Activated CD4-positive, alpha-beta T cell treated with anti-CD3 and anti-CD28 coated beads for 36 hours (primary cell): ENCODE data around the gene ERC2. TPM values are rescaled to one million over a fixed set of nuclear protein-coding genes. Genes with fewer than 3 reads are reported as not detected.

ENCODE experiments used
- ATAC-seq: fragments of 200-7000 bp; cut with Tn5 transposase; one replicate; pipeline ENCODE4 v1.10.0; 2021; ENCODE audit warnings: mild to moderate bottlenecking, moderate library complexity
- CTCF ChIA-PET: fragments of 350-600 bp; sonication (Branson Sonifier 250); formaldehyde crosslinking; loops from one replicate; lab custom pipeline; 2021; ENCODE audit warnings: antibody characterized with exemption; lab: Charles Lee
- POLR2A ChIA-PET: fragments of 350-600 bp; sonication (Branson Sonifier 250); formaldehyde crosslinking; loops from one replicate; lab custom pipeline; 2021; ENCODE audit warnings: antibody characterized with exemption, inconsistent platforms; lab: Charles Lee
- DNase-seq: peaks from one replicate; pipeline ENCODE4 v3.0.0-alpha.2; 2020
- H3K27ac Mint-ChIP-seq: one replicate; pipeline ENCODE4 v1.8.0; 2021; ENCODE audit warnings: mixed read lengths
- H3K27me3 Mint-ChIP-seq: one replicate; pipeline ENCODE4 v1.8.0; 2021; ENCODE audit warnings: mixed read lengths
- H3K36me3 Mint-ChIP-seq: one replicate; pipeline ENCODE4 v1.8.0; 2021; ENCODE audit warnings: low read depth, mixed read lengths
- H3K4me1 Mint-ChIP-seq: one replicate; pipeline ENCODE4 v1.8.0; 2021; ENCODE audit warnings: mixed read lengths
- H3K4me3 Mint-ChIP-seq: one replicate; pipeline ENCODE4 v1.8.0; 2021; ENCODE audit warnings: mild to moderate bottlenecking, moderate library complexity, mixed read lengths
- H3K9me3 Mint-ChIP-seq: one replicate; pipeline ENCODE4 v1.8.0; 2021; ENCODE audit warnings: low read depth, mixed read lengths
- intact Hi-C, 2 experiments: fragments of 100-400 bp; cut with DNase I in 1 of 2; cut with micrococcal nuclease in 1 of 2; formaldehyde crosslinking; loops; one replicate each; pipeline versions ENCODE4 v1.14.2 to v1.15.1; 2022 to 2024; cut with DNase I, micrococcal nuclease
- total RNA-seq, 2 experiments: library from RNA; stranded (reverse); gene quantifications; one replicate each; pipeline ENCODE4 v1.2.3, GENCODE V29; 2021

The ERC2 gene
- total RNA-seq, 2 experiments from 2014 or later, result not detected

- H3K27me3 Mint-ChIP-seq, result no peaks in the 10 kb centered on the region
- H3K36me3 Mint-ChIP-seq, result no peaks in the 10 kb centered on the region
- H3K4me1 Mint-ChIP-seq, result no peaks in the 10 kb centered on the region
- no peaks in the 10 kb centered on the region for H3K9me3 Mint-ChIP-seq
- ATAC-seq, result no peak
- no peak overlapping the region for H3K4me3 Mint-ChIP-seq
- no peak overlapping the region for H3K27ac Mint-ChIP-seq
- no peak for DNase-seq
- intact Hi-C loops, result no loop called here
- CTCF ChIA-PET, result no interaction called here
- POLR2A ChIA-PET, result no interaction called here
Measured at GRCh38 chr3:56060521-56061278, 407.6 kb downstream of the ERC2 start.

GRCh38 chr3:56059731-56060130, 408.5 kb downstream of the ERC2 start:
- ChIA-PET POLR2A (no interaction called here), CTCF (no interaction called here)
- H3K27me3 Mint-ChIP-seq, result no peaks in the 10 kb centered on the region
- DNase-seq (no peak), ATAC-seq (no peak)
- H3K4me1 Mint-ChIP-seq, result no peaks in the 10 kb centered on the region
- no peaks in the 10 kb centered on the region for H3K9me3 Mint-ChIP-seq
- intact Hi-C loops, result no loop called here
- H3K4me3 Mint-ChIP-seq, result no peak overlapping the region
- H3K27ac Mint-ChIP-seq, result no peak overlapping the region
- H3K36me3 Mint-ChIP-seq, result no peaks in the 10 kb centered on the region

- Mint-ChIP-seq H3K27me3 (no peaks in the 10 kb centered on the region), H3K4me3 (no peak overlapping the region), H3K27ac (no peak overlapping the region), H3K36me3 (no peaks in the 10 kb centered on the region), H3K9me3 (no peaks in the 10 kb centered on the region), H3K4me1 (no peaks in the 10 kb centered on the region)
- intact Hi-C loops, result no loop called here
- DNase-seq (no peak), ATAC-seq (no peak)
- ChIA-PET POLR2A (no interaction called here), CTCF (no interaction called here)
Measured at GRCh38 chr3:56055951-56056350, 412.3 kb downstream of the ERC2 start.

- CTCF ChIA-PET, result no interaction called here
- POLR2A ChIA-PET, result no interaction called here
- no peaks in the 10 kb centered on the region for H3K27me3 Mint-ChIP-seq
- no peak for DNase-seq
- intact Hi-C loops, result no loop called here
- H3K4me1 Mint-ChIP-seq, result no peaks in the 10 kb centered on the region
- no peaks in the 10 kb centered on the region for H3K9me3 Mint-ChIP-seq
- no peak overlapping the region for H3K27ac Mint-ChIP-seq
- H3K36me3 Mint-ChIP-seq, result no peaks in the 10 kb centered on the region
- H3K4me3 Mint-ChIP-seq, result no peak overlapping the region
- no peak for ATAC-seq
Measured at GRCh38 chr3:56055546-56055945, 412.7 kb downstream of the ERC2 start.

- Mint-ChIP-seq H3K36me3 (no peaks in the 10 kb centered on the region), H3K9me3 (no peaks in the 10 kb centered on the region), H3K4me3 (no peak overlapping the region), H3K4me1 (no peaks in the 10 kb centered on the region), H3K27me3 (no peaks in the 10 kb centered on the region), H3K27ac (no peak overlapping the region)
- intact Hi-C loops, result no loop called here
- DNase-seq (no peak), ATAC-seq (no peak)
- ChIA-PET CTCF (no interaction called here), POLR2A (no interaction called here)
Measured at GRCh38 chr3:56054844-56055243, 413.4 kb downstream of the ERC2 start.

- POLR2A ChIA-PET, result no interaction called here
- ATAC-seq (no peak), DNase-seq (no peak)
- no peaks in the 10 kb centered on the region for H3K4me1 Mint-ChIP-seq
- H3K36me3 Mint-ChIP-seq, result no peaks in the 10 kb centered on the region
- H3K9me3 Mint-ChIP-seq, result no peaks in the 10 kb centered on the region
- no peak overlapping the region for H3K27ac Mint-ChIP-seq
- no peaks in the 10 kb centered on the region for H3K27me3 Mint-ChIP-seq
- no peak overlapping the region for H3K4me3 Mint-ChIP-seq
- CTCF ChIA-PET, result no interaction called here
- intact Hi-C loops, result no loop called here
Measured at GRCh38 chr3:56053727-56054126, 414.5 kb downstream of the ERC2 start.

GRCh38 chr3:56052188-56052587, 416.1 kb downstream of the ERC2 start:
- Mint-ChIP-seq H3K27me3 (no peaks in the 10 kb centered on the region), H3K4me1 (no peaks in the 10 kb centered on the region), H3K9me3 (no peaks in the 10 kb centered on the region), H3K4me3 (no peak overlapping the region), H3K27ac (no peak overlapping the region), H3K36me3 (no peaks in the 10 kb centered on the region)
- no peak for DNase-seq
- intact Hi-C loops, result no loop called here
- no peak for ATAC-seq
- POLR2A ChIA-PET, result no interaction called here
- CTCF ChIA-PET, result interaction anchor here (0.7 kb wide), 1 partner anchor 207 kb away, joined by 3 read pairs; no protein-coding TSS in a partner anchor

- CTCF ChIA-PET, result no interaction called here
- H3K9me3 Mint-ChIP-seq, result no peaks in the 10 kb centered on the region
Measured at GRCh38 chr3:56051052-56051451, 417.2 kb downstream of the ERC2 start.

GRCh38 chr3:56048946-56049345, 419.3 kb downstream of the ERC2 start:
- no peaks in the 10 kb centered on the region for H3K9me3 Mint-ChIP-seq
- H3K4me1 Mint-ChIP-seq, result no peaks in the 10 kb centered on the region
- DNase-seq, result no peak
- no peak overlapping the region for H3K4me3 Mint-ChIP-seq
- no peaks in the 10 kb centered on the region for H3K27me3 Mint-ChIP-seq
- ChIA-PET POLR2A (no interaction called here), CTCF (no interaction called here)
- intact Hi-C loops, result no loop called here
- no peaks in the 10 kb centered on the region for H3K36me3 Mint-ChIP-seq
- no peak for ATAC-seq
- H3K27ac Mint-ChIP-seq, result no peak overlapping the region

More at GRCh38 chr3:56051052-56051451, 417.2 kb downstream of the ERC2 start:
- ATAC-seq, result no peak
- Mint-ChIP-seq H3K36me3 (no peaks in the 10 kb centered on the region), H3K27ac (no peak overlapping the region), H3K4me1 (no peaks in the 10 kb centered on the region), H3K27me3 (no peaks in the 10 kb centered on the region), H3K4me3 (no peak overlapping the region)
- POLR2A ChIA-PET, result no interaction called here
- intact Hi-C loops, result no loop called here
- no peak for DNase-seq

- ChIA-PET POLR2A (no interaction called here), CTCF (interaction anchor here (0.6 to 0.7 kb wide), 2 partner anchors 41 to 1625 kb away, joined by 3 read pairs; no protein-coding TSS in a partner anchor)
- intact Hi-C loops, result no loop called here
- ATAC-seq, result no peak
- Mint-ChIP-seq H3K4me1 (no peaks in the 10 kb centered on the region), H3K36me3 (no peaks in the 10 kb centered on the region), H3K4me3 (no peak overlapping the region), H3K27me3 (no peaks in the 10 kb centered on the region), H3K27ac (no peak overlapping the region), H3K9me3 (no peaks in the 10 kb centered on the region)
- DNase-seq, result no peak
Measured at GRCh38 chr3:56048331-56048730, 419.9 kb downstream of the ERC2 start.

GRCh38 chr3:56042326-56042951, 425.8 kb downstream of the ERC2 start:
- ChIA-PET CTCF (interaction anchor here (0.7 kb wide), 1 partner anchor 47 kb away, joined by 3 read pairs; no protein-coding TSS in a partner anchor), POLR2A (no interaction called here)
- ATAC-seq, result no peak

GRCh38 chr3:56025326-56025725, 442.9 kb downstream of the ERC2 start:
- DNase-seq, result no peak
- Mint-ChIP-seq H3K27ac (no peak overlapping the region), H3K36me3 (no peaks in the 10 kb centered on the region), H3K9me3 (no peaks in the 10 kb centered on the region), H3K27me3 (peaks cover 2% of the 10 kb centered on the region), H3K4me1 (no peaks in the 10 kb centered on the region), H3K4me3 (no peak overlapping the region)
- no peak for ATAC-seq
- intact Hi-C loops, result no loop called here
- POLR2A ChIA-PET, result no interaction called here
- CTCF ChIA-PET, result no interaction called here

More at GRCh38 chr3:56042326-56042951, 425.8 kb downstream of the ERC2 start:
- H3K36me3 Mint-ChIP-seq, result no peaks in the 10 kb centered on the region
- peaks cover 16% of the 10 kb centered on the region for H3K9me3 Mint-ChIP-seq
- no peak for DNase-seq
- H3K27me3 Mint-ChIP-seq, result peaks cover 2% of the 10 kb centered on the region
- no peak overlapping the region for H3K4me3 Mint-ChIP-seq
- H3K4me1 Mint-ChIP-seq, result no peaks in the 10 kb centered on the region
- no peak overlapping the region for H3K27ac Mint-ChIP-seq
- intact Hi-C loops, result loop anchor here in 1 of 2 experiments (5.0 kb wide), 1 partner anchor 555 kb away; the partner anchor contains the start of gene WNT5A
